Peyer's patch (tissue), 4 donors: Measurements from ENCODE around the gene SMAD3.

ENCODE experiments used
- POLR2A ChIP-seq, 2 donors: fragments of 450-650 bp; IDR thresholded peaks; one replicate each; pipeline ENCODE4 v1.5.1; 2017; ENCODE audit warnings: antibody characterized with exemption in 2 of 2, mild to moderate bottlenecking in 2 of 2, moderate library complexity in 2 of 2
- TF ChIP-seq, protein P1 (sequence below), 6 experiments: fragments of 450-650 bp in 4 of 6; fragments of 200-600 bp in 2 of 6; sonication (generic) in 1 of 6; IDR thresholded peaks; one replicate each; pipeline ENCODE4 v1.5.1; 2017 to 2019; ENCODE audit warnings: antibody characterized with exemption in 6 of 6, mild to moderate bottlenecking in 3 of 6, moderate library complexity in 1 of 6

DNA sequence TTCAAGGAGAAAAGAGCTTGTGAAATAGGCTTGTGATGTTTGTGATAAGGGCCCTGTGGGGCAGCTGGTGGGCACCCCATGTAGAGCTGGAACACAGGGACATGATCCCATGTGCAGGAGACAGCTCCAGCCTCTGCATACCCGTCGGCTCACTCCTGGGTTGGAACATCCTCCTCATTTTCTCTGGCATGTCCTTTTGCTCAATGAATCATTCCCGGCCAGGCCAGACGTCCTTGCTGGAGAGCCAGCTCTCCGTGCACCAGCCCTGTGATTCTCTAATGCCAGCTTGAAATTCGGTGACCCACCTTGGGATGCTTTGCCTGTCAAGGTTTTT lies 77.3 kb downstream of the SMAD3 start:
- no peak for TF ChIP-seq POLR2A (IDR thresholded peaks at IDR 0.05)
- TF ChIP-seq, protein P1, sequence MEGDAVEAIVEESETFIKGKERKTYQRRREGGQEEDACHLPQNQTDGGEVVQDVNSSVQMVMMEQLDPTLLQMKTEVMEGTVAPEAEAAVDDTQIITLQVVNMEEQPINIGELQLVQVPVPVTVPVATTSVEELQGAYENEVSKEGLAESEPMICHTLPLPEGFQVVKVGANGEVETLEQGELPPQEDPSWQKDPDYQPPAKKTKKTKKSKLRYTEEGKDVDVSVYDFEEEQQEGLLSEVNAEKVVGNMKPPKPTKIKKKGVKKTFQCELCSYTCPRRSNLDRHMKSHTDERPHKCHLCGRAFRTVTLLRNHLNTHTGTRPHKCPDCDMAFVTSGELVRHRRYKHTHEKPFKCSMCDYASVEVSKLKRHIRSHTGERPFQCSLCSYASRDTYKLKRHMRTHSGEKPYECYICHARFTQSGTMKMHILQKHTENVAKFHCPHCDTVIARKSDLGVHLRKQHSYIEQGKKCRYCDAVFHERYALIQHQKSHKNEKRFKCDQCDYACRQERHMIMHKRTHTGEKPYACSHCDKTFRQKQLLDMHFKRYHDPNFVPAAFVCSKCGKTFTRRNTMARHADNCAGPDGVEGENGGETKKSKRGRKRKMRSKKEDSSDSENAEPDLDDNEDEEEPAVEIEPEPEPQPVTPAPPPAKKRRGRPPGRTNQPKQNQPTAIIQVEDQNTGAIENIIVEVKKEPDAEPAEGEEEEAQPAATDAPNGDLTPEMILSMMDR (IDR thresholded peaks at IDR 0.05): no peak
